GM13977 (cell line): ENCODE results near the gene ACOXL.

Experiments
- DNase-seq: peaks from one replicate; pipeline ENCODE4 v3.0.0; 2012; ENCODE audit warnings: low spot score
- in situ Hi-C: fragments of 300-500 bp; cut with MboI; formaldehyde crosslinking; loops from one replicate; pipeline ENCODE4 v1.12.0; 2022; ENCODE audit warnings: low sequenced_read_pairs, low pct_unique_long_range_greater_than_20kb, mixed read lengths, inconsistent platforms; ENCODE audit not compliant: unreplicated experiment
- TF ChIP-seq, protein P1 (sequence below): IDR thresholded peaks from 2 replicates; pipeline ENCODE4 v1.5.1; 2012; ENCODE audit warnings: mild to moderate bottlenecking, control low read depth; ENCODE audit not compliant: insufficient read depth; ENCODE audit errors: extremely low read depth, missing control alignments

Gene ACOXL

GRCh38 chr2:110848071-110848470 lies 115.7 kb downstream of the ACOXL start:
- in situ Hi-C loops = no loop called here
- TF ChIP-seq, protein P1, sequence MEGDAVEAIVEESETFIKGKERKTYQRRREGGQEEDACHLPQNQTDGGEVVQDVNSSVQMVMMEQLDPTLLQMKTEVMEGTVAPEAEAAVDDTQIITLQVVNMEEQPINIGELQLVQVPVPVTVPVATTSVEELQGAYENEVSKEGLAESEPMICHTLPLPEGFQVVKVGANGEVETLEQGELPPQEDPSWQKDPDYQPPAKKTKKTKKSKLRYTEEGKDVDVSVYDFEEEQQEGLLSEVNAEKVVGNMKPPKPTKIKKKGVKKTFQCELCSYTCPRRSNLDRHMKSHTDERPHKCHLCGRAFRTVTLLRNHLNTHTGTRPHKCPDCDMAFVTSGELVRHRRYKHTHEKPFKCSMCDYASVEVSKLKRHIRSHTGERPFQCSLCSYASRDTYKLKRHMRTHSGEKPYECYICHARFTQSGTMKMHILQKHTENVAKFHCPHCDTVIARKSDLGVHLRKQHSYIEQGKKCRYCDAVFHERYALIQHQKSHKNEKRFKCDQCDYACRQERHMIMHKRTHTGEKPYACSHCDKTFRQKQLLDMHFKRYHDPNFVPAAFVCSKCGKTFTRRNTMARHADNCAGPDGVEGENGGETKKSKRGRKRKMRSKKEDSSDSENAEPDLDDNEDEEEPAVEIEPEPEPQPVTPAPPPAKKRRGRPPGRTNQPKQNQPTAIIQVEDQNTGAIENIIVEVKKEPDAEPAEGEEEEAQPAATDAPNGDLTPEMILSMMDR = no peak
- no peak for DNase-seq

DNA sequence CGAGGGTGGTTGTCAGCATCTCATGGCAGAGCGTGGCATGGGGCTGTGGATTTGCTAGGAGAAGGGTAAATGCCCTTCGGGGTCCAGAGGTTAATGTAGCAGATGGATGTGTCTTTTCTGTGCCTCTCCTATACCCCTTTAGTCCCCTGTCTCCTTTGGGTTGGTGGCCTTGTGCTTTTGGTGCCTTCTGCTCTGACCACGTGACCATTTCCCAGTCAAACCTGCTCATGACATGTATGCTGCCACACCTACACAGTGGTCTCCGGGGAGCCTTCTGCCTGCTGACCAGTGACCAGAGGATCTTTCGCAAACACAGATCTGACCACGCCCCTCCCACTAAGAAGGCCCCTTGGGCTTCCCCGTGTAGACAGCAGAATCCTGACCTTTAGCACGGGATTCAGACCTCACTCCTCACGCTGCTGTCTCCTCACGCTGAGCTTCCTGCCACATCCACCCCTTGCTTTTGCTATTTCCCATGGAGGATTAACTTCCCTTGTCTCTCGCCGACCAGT lies 116.2 kb downstream of the ACOXL start:
- in situ Hi-C loops = no loop called here
- no peak for DNase-seq
- TF ChIP-seq, protein P1 = no peak

DNA sequence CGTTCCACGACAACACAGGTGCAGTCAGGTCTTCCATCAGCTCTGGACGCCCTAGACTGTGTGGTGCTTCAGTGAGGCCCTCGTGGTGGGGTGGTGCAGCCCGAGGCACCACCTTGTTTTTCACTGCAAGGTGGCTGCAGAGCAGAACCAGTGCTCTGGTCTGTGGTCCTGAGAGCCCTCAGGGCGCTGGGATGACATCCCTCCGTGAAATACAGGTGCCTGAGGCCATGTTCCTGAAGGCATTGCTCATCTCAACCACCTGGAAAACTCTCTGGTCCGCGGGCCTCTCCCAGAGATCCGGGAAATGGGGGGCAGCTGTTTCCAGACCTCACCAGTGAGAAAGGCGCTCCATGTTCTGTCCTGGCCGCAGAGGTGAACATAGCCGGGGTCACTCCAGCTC lies 119.2 kb downstream of the ACOXL start:
- no peak for DNase-seq
- TF ChIP-seq, protein P1 = no peak
- in situ Hi-C loops = no loop called here

DNA sequence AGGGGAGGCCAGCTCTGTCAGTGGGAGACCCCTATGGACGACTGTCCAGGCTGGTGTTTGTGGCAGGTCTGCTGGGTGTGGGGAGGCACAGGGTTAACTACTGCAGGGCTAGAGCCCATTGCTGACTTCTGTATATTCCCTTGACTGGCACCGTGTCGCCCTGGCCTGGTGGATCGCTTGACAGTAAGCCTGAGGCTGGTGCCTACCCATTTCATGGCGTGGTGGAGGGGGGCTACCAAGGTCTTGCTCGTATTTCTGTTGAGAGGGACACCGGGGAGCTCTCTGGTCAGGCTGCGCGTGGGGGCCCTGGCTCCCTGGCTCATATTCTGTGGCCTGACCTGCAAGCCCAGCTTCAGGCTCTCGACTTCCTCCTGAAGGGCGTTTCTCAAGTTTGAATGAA lies 119.7 kb downstream of the ACOXL start:
- in situ Hi-C loops = no loop called here
- DNase-seq = no peak
- TF ChIP-seq, protein P1 = no peak

DNA sequence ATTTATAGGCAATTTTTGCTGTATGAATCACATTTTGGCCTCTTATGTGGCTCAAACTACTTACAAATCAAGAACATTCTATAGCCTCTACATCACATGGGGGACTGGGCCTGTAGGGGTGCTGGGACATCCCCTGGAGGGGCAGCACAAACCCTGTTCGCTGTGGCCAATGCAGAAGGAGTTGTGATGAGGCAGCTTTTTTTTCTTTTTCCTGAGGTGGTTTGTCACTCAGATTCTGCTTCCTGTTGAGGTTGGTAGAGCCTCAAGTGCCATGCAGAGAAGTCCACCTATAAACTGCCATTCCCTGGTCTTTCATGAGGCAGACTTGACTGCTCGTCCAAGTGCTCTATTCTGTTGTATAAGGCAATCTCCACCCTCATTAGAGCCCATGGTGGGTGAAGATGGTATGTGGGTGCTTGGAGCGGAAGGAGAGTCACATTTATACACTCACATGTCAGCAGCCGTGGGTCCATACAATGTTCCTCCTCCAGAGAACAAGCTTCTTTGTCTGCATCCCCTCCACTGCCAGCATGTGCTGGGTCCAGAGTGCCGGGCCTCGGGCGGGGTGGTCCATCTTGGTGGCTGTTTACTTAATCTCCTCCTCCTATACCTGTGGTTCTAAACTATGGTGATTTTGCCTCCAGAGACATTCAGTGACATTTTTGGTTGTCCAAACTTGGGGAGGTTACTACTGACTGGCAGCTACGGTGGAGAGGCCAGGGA lies 120.3 kb downstream of the ACOXL start:
- no peak for DNase-seq
- in situ Hi-C loops = no loop called here
- TF ChIP-seq, protein P1 = no peak

- in situ Hi-C loops = no loop called here
- DNase-seq = peak; percentile 36
These were observed 121.1 kb downstream of the ACOXL start for GRCh38 chr2:110853516-110853915.

More at GRCh38 chr2:110853516-110853915, 121.1 kb downstream of the ACOXL start:
- TF ChIP-seq, protein P1 = peak; percentile 68
